Stomach (tissue), 4 donors: Measurements from ENCODE around the gene RDX.

Experiments used
- POLR2A ChIP-seq, 4 donors: fragments of 450-650 bp; IDR thresholded peaks; one replicate each; pipeline ENCODE4 v1.6.1; 2016; ENCODE audit warnings: antibody characterized with exemption in 4 of 4, control low read depth in 2 of 4, mild to moderate bottlenecking in 1 of 4, moderate library complexity in 1 of 4
- POLR2AphosphoS5 ChIP-seq, 3 donors: sonication (generic); formaldehyde crosslinking; IDR thresholded peaks; one replicate each; pipeline ENCODE4 v1.6.1; 2016; ENCODE audit warnings: antibody characterized with exemption in 3 of 3
- TF ChIP-seq, protein P1 (sequence below), 7 experiments: fragments of 450-650 bp in 4 of 7; fragments of 200-600 bp in 3 of 7; sonication (generic) in 3 of 7; IDR thresholded peaks; one replicate each; pipeline ENCODE4 v1.5.1; 2016 to 2019; ENCODE audit warnings: antibody characterized with exemption in 7 of 7, control low read depth in 2 of 7, mild to moderate bottlenecking in 1 of 7

DNA sequence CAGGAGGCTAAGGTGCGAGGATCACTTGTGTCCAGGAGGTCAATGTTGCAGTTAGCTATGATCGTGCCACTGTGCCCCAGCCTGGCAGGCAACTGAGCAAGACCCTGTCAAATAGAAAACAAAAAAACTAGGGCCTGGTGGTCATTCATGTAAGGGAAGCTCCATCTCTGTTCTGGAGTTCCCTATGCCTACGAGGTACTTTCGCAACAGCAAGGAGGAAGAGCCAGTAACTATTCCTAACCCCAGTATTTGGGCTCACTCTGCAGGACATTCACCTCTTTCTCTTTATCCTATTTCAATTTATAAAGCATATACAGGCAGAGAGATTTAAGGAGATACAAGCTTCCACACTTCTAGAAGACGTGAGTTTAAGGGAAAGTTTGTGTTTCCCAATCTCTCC is 46.6 kb downstream of the RDX start:
- TF ChIP-seq, protein P1, sequence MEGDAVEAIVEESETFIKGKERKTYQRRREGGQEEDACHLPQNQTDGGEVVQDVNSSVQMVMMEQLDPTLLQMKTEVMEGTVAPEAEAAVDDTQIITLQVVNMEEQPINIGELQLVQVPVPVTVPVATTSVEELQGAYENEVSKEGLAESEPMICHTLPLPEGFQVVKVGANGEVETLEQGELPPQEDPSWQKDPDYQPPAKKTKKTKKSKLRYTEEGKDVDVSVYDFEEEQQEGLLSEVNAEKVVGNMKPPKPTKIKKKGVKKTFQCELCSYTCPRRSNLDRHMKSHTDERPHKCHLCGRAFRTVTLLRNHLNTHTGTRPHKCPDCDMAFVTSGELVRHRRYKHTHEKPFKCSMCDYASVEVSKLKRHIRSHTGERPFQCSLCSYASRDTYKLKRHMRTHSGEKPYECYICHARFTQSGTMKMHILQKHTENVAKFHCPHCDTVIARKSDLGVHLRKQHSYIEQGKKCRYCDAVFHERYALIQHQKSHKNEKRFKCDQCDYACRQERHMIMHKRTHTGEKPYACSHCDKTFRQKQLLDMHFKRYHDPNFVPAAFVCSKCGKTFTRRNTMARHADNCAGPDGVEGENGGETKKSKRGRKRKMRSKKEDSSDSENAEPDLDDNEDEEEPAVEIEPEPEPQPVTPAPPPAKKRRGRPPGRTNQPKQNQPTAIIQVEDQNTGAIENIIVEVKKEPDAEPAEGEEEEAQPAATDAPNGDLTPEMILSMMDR (IDR thresholded peaks at IDR 0.05), result no peak
- TF ChIP-seq POLR2AphosphoS5 (IDR thresholded peaks at IDR 0.05), result no peak
- no peak for TF ChIP-seq POLR2A (IDR thresholded peaks at IDR 0.05)
